Retinal pigment epithelial cell (primary cell): ENCODE results near the gene GFI1.
"Not testable (repeated sequence)": the region's sequence is repeated elsewhere in the genome, so short reads cannot be mapped to it uniquely, and the experiment has no call there.

Source experiments
- DNase-seq: peaks from one replicate; pipeline ENCODE4 v3.0.0-alpha.2; 2010; ENCODE audit warnings: low read depth
- H3K4me3 ChIP-seq: 2 replicates; pipeline ENCODE4 v1.5.1; 2011; ENCODE audit warnings: mild to moderate bottlenecking, low read length, control low read depth, moderate library complexity
- CTCF ChIP-seq: conservative IDR thresholded peaks from 2 replicates; pipeline ENCODE4 v1.5.1; 2011; ENCODE audit warnings: low read depth, low read length, control low read depth, inconsistent platforms

Gene GFI1

GRCh38 chr1:92486251-92487077 lies at the start of gene GFI1:
Gene GFI1 (minus strand): TSS chr1:92486925. CDS start chr1:92483487, 3,438 bp downstream.
- TF ChIP-seq CTCF = no peak
- peak within 1 kb of the TSS; percentile 38 for H3K4me3 ChIP-seq
- no peak for DNase-seq

GRCh38 chr1:92532371-92532770 lies 45.6 kb upstream of the GFI1 start:
- DNase-seq, H3K4me3 ChIP-seq: not testable (repeated sequence)

GRCh38 chr1:92531939-92532338 lies 45.2 kb upstream of the GFI1 start:
- not testable (repeated sequence) for DNase-seq, H3K4me3 ChIP-seq

GRCh38 chr1:92527670-92528069 lies 40.9 kb upstream of the GFI1 start:
- no peak for DNase-seq
- no peak for TF ChIP-seq CTCF
- no peak overlapping the region for H3K4me3 ChIP-seq

- H3K4me3 ChIP-seq, DNase-seq: not testable (repeated sequence)
Measured at GRCh38 chr1:92524944-92525590, 38.3 kb upstream of the GFI1 start.

- DNase-seq = no peak
- no peak overlapping the region for H3K4me3 ChIP-seq
- no peak for TF ChIP-seq CTCF
Measured at GRCh38 chr1:92519043-92519442, 32.3 kb upstream of the GFI1 start.

- H3K4me3 ChIP-seq = no peak overlapping the region
- DNase-seq = no peak
- TF ChIP-seq CTCF = no peak
Measured at GRCh38 chr1:92516574-92516973, 29.8 kb upstream of the GFI1 start.

- no peak for TF ChIP-seq CTCF
- H3K4me3 ChIP-seq = no peak overlapping the region
- DNase-seq = no peak
Measured at GRCh38 chr1:92515796-92516201, 29.1 kb upstream of the GFI1 start.
